Liver (tissue), 9 donors: ENCODE measurements around the gene KCNJ1. TPM values are rescaled to one million over a fixed set of nuclear protein-coding genes. Genes with fewer than 3 reads are reported as not detected.

Source experiments
- DNase-seq: peaks from one replicate; pipeline ENCODE4 v3.0.0-alpha.2; 2017; ENCODE audit warnings: low spot score
- H3K27ac ChIP-seq, 2 donors: one replicate each; pipeline ENCODE4 v1.7.0; 2013; ENCODE audit warnings: inconsistent platforms in 2 of 2, low read length in 2 of 2, control low read depth in 1 of 2, low read depth in 1 of 2, mild to moderate bottlenecking in 1 of 2
- H3K27me3 ChIP-seq, 4 donors: one replicate each; pipeline versions ENCODE4 v1.6.1 to v1.7.0; 2013; ENCODE audit warnings: low read length in 3 of 4, inconsistent platforms in 1 of 4, mild to moderate bottlenecking in 1 of 4, moderate library complexity in 1 of 4; ENCODE audit not compliant: control insufficient read depth in 4 of 4, insufficient read depth in 4 of 4
- H3K36me3 ChIP-seq, 4 donors: one replicate each; pipeline versions ENCODE4 v1.6.1 to v1.7.0; 2013; ENCODE audit warnings: low read length in 3 of 4, mild to moderate bottlenecking in 3 of 4, low read depth in 1 of 4, moderate library complexity in 1 of 4; ENCODE audit not compliant: control insufficient read depth in 4 of 4, insufficient read depth in 3 of 4
- H3K4me1 ChIP-seq, 4 donors: one replicate each; pipeline versions ENCODE4 v1.6.1 to v1.7.0; 2013; ENCODE audit warnings: low read length in 3 of 4, mild to moderate bottlenecking in 3 of 4, moderate library complexity in 1 of 4; ENCODE audit not compliant: control insufficient read depth in 4 of 4, insufficient read depth in 4 of 4
- H3K4me3 ChIP-seq, 3 donors: one replicate each; pipeline versions ENCODE4 v1.6.1 to v1.7.0; 2013; ENCODE audit warnings: low read length in 3 of 3, control low read depth in 1 of 3, low read depth in 1 of 3, mild to moderate bottlenecking in 1 of 3
- H3K9ac ChIP-seq, 2 donors: one replicate each; pipeline ENCODE4 v1.7.0; 2013; ENCODE audit warnings: low read length in 2 of 2, mild to moderate bottlenecking in 2 of 2, moderate library complexity in 2 of 2, control low read depth in 1 of 2, low read depth in 1 of 2
- H3K9me3 ChIP-seq, 4 donors: one replicate each; pipeline versions ENCODE4 v1.6.1 to v1.7.0; 2013; ENCODE audit warnings: low read length in 3 of 4; ENCODE audit not compliant: control insufficient read depth in 4 of 4
- EGR1 ChIP-seq, 2 donors: IDR thresholded peaks; 2 replicates each; pipeline ENCODE4 v1.6.1; 2016 to 2018; ENCODE audit warnings: antibody characterized with exemption in 2 of 2, low read depth in 2 of 2
- FOXA2 ChIP-seq: IDR thresholded peaks from 2 replicates; pipeline ENCODE4 v1.6.1; 2016; ENCODE audit warnings: antibody characterized with exemption
- GABPA ChIP-seq, 2 donors: IDR thresholded peaks in 1 of 2; conservative IDR thresholded peaks in 1 of 2; 2 replicates each; pipeline ENCODE4 v1.6.1; 2016; ENCODE audit warnings: antibody characterized with exemption in 2 of 2, mild to moderate bottlenecking in 1 of 2, moderate library complexity in 1 of 2
- HNF4A ChIP-seq, 2 donors: conservative IDR thresholded peaks; 2 replicates each; pipeline ENCODE4 v1.6.1; 2016; ENCODE audit warnings: antibody characterized with exemption in 2 of 2, mild to moderate bottlenecking in 2 of 2
- HNF4G ChIP-seq: IDR thresholded peaks from 2 replicates; pipeline ENCODE4 v1.6.1; 2016; ENCODE audit warnings: antibody characterized with exemption
- NR2F2 ChIP-seq: IDR thresholded peaks from 2 replicates; pipeline ENCODE4 v1.6.1; 2016; ENCODE audit warnings: antibody characterized with exemption
- RAD21 ChIP-seq, 2 donors: IDR thresholded peaks; 2 replicates each; pipeline ENCODE4 v1.6.1; 2016; ENCODE audit warnings: antibody characterized with exemption in 2 of 2, mild to moderate bottlenecking in 2 of 2
- RXRA ChIP-seq, 2 donors: IDR thresholded peaks; 2 replicates each; pipeline ENCODE4 v1.6.1; 2017 to 2018; ENCODE audit warnings: antibody characterized with exemption in 2 of 2, mild to moderate bottlenecking in 1 of 2
- SP1 ChIP-seq: IDR thresholded peaks from 2 replicates; pipeline ENCODE4 v1.6.1; 2018; ENCODE audit warnings: antibody characterized with exemption, mild to moderate bottlenecking
- TAF1 ChIP-seq: conservative IDR thresholded peaks from 2 replicates; pipeline ENCODE4 v1.6.1; 2016; ENCODE audit warnings: antibody characterized with exemption, mild to moderate bottlenecking
- WGBS: extraction: QIAGEN DNeasy Blood & Tissue Kit; methylation state at CpG from one replicate; pipeline ENCODE4 v1.1.7; 2013; 5-methylcytosine and 5-hydroxymethylcytosine counted together
- polyA plus RNA-seq, 2 donors: library from polyadenylated mRNA; stranded (reverse) in 1 of 2; unstranded in 1 of 2; fragments of 200-250 nt in 1 of 2; fragments of >200 nt in 1 of 2; fragmentation: Nextera tagmentation in 1 of 2; extraction: Ambion mirVana in 1 of 2; gene quantifications; one replicate each; pipeline versions ENCODE4 v1.2.1 to v1.2.3, GENCODE V29; 2013 to 2015
- total RNA-seq, 2 donors: library from RNA; depleted of rRNA; stranded (reverse); fragments of >200 nt; gene quantifications; one replicate each; pipeline ENCODE4 v1.2.3, GENCODE V29; 2014
- TF ChIP-seq, protein P1 (sequence below): IDR thresholded peaks from 2 replicates; pipeline ENCODE4 v1.6.1; 2016; ENCODE audit warnings: antibody characterized with exemption
- TF ChIP-seq, protein P2 (sequence below): IDR thresholded peaks from 2 replicates; pipeline ENCODE4 v1.6.1; 2016; ENCODE audit warnings: antibody characterized with exemption, mild to moderate bottlenecking
- TF ChIP-seq, protein P3 (sequence below): IDR thresholded peaks from 2 replicates; pipeline ENCODE4 v1.6.1; 2016; ENCODE audit warnings: antibody characterized with exemption
- donor health status: healthy.
- donor health status: healthy.
- donor health status: healthy.
- donor health status: healthy.
- donor health status: healthy.

The KCNJ1 gene
- total RNA-seq (under 1 TPM in 1 of 2 donors, not detected in 1; 0.23 TPM), polyA plus RNA-seq (under 1 TPM in 1 of 2 donors, not detected in 1; 0.14 TPM)

DNA sequence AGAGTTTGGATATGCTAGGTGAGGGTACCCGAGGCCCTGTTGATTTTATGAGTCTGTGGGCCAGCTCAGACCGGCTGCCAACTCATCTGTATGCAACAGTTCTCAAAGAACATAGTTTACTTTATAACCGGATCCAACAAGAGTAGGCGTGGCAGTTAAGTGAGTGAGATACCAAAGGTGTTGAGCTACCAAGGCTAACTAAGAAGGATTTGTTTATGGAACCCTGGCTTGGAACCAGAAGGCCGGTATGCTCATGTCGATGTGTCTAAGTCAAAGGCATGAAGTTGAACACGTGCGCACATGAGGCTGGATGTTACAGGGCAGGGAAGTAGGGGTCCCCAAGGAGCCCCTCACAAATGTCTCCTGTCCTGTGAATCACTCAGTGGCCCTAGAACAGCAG is at the start of gene KCNJ1:
TSS of gene KCNJ1 (minus strand) at position 20 of the 400 bp plus-strand sequence. CDS start 27,053 bp downstream, outside the sequence.
- H3K36me3 ChIP-seq: no peaks in the 10 kb centered on the region
- H3K4me1 ChIP-seq: no peaks in the 10 kb centered on the region
- no peak for DNase-seq
- no peak within 1 kb of the TSS for H3K9ac ChIP-seq
- TF ChIP-seq NR2F2: no peak
- TF ChIP-seq, protein P1, sequence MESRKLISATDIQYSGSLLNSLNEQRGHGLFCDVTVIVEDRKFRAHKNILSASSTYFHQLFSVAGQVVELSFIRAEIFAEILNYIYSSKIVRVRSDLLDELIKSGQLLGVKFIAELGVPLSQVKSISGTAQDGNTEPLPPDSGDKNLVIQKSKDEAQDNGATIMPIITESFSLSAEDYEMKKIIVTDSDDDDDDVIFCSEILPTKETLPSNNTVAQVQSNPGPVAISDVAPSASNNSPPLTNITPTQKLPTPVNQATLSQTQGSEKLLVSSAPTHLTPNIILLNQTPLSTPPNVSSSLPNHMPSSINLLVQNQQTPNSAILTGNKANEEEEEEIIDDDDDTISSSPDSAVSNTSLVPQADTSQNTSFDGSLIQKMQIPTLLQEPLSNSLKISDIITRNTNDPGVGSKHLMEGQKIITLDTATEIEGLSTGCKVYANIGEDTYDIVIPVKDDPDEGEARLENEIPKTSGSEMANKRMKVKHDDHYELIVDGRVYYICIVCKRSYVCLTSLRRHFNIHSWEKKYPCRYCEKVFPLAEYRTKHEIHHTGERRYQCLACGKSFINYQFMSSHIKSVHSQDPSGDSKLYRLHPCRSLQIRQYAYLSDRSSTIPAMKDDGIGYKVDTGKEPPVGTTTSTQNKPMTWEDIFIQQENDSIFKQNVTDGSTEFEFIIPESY: no peak
- no peak for TF ChIP-seq SP1
- no peak for TF ChIP-seq HNF4G
- TF ChIP-seq RXRA (IDR thresholded peaks at IDR 0.05): no peak
- TF ChIP-seq EGR1 (IDR thresholded peaks at IDR 0.05; ENCODE audit: low read depth in 2 of 2): no peak
- TF ChIP-seq FOXA2: no peak
- TF ChIP-seq, protein P2, sequence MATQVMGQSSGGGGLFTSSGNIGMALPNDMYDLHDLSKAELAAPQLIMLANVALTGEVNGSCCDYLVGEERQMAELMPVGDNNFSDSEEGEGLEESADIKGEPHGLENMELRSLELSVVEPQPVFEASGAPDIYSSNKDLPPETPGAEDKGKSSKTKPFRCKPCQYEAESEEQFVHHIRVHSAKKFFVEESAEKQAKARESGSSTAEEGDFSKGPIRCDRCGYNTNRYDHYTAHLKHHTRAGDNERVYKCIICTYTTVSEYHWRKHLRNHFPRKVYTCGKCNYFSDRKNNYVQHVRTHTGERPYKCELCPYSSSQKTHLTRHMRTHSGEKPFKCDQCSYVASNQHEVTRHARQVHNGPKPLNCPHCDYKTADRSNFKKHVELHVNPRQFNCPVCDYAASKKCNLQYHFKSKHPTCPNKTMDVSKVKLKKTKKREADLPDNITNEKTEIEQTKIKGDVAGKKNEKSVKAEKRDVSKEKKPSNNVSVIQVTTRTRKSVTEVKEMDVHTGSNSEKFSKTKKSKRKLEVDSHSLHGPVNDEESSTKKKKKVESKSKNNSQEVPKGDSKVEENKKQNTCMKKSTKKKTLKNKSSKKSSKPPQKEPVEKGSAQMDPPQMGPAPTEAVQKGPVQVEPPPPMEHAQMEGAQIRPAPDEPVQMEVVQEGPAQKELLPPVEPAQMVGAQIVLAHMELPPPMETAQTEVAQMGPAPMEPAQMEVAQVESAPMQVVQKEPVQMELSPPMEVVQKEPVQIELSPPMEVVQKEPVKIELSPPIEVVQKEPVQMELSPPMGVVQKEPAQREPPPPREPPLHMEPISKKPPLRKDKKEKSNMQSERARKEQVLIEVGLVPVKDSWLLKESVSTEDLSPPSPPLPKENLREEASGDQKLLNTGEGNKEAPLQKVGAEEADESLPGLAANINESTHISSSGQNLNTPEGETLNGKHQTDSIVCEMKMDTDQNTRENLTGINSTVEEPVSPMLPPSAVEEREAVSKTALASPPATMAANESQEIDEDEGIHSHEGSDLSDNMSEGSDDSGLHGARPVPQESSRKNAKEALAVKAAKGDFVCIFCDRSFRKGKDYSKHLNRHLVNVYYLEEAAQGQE: no peak
- TF ChIP-seq, protein P3, sequence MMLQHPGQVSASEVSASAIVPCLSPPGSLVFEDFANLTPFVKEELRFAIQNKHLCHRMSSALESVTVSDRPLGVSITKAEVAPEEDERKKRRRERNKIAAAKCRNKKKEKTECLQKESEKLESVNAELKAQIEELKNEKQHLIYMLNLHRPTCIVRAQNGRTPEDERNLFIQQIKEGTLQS: no peak
- no peak for TF ChIP-seq GABPA (IDR thresholded peaks at IDR 0.05 in 1 of 2, conservative IDR thresholded peaks at IDR 0.05 in 1 of 2)
- no peaks in the 10 kb centered on the region for H3K27me3 ChIP-seq
- H3K4me3 ChIP-seq: no peak within 1 kb of the TSS
- no peaks in the 10 kb centered on the region for H3K9me3 ChIP-seq
- 78% methylated on average over 8 of the region's 8 CpGs for WGBS
- H3K27ac ChIP-seq: no peak within 1 kb of the TSS

DNA sequence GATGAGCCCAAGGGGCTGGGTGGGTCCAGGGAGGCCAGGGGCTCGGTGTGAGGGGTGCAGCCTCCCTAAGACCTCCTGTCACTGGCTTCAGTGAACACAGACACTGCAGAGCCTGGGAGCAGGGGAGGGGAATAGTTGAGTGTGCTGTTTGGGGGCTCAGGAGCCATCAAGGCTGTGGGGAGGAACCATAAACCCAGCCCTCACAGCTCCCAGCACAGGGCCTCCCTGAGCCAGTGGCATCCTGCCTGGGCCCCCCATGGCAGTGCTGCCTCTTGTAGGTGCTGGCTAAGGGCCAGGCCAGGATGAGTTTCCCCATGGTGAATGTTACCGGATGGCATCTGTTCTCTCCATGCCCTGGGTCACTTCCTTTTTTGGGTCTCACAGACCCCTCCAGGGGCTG is 49.6 kb upstream of the KCNJ1 start:
- Histone ChIP-seq H3K9me3 (no peaks in the 10 kb centered on the region), H3K27me3 (peaks cover 0 to 3% (median 0%) of the 10 kb centered on the region in 4 donors), H3K27ac (no peak overlapping the region), H3K4me1 (no peaks in the 10 kb centered on the region), H3K36me3 (no peaks in the 10 kb centered on the region), H3K9ac (no peak overlapping the region), H3K4me3 (no peak overlapping the region)
- WGBS: 82% methylated on average over 2 of the region's 2 CpGs
- no peak for TF ChIP-seq TAF1
- no peak for TF ChIP-seq RAD21 (IDR thresholded peaks at IDR 0.05)
- no peak for TF ChIP-seq HNF4A (conservative IDR thresholded peaks at IDR 0.05)
- no peak for TF ChIP-seq HNF4G
- TF ChIP-seq FOXA2: no peak
- TF ChIP-seq SP1: no peak
- TF ChIP-seq, protein P2: no peak
- DNase-seq: no peak
